ENCODE results near the gene SHOC2.

- TF ChIP-seq CTCF (conservative IDR thresholded peaks at IDR 0.05; ENCODE audit: low read depth in 2 of 2), result no peak
- no peak for TF ChIP-seq REST (IDR thresholded peaks at IDR 0.05; ENCODE audit: unreplicated experiment)
- no peak for TF ChIP-seq JUNB (IDR thresholded peaks at IDR 0.05; ENCODE audit: unreplicated experiment)
These were observed 66.3 kb downstream of the SHOC2 start for GRCh38 chr10:110985497-110986275.
